22Rv1 (cell line): Measurements from ENCODE around the gene NOP16.
"Not testable (repeated sequence)": the region's sequence is repeated elsewhere in the genome, so short reads cannot be mapped to it uniquely, and the experiment has no call there.

Experiments
- CTCF ChIP-seq: fragments of 450-650 bp; IDR thresholded peaks from 2 replicates; pipeline ENCODE4 v1.5.1; 2017; ENCODE audit warnings: mild to moderate bottlenecking
- ZFX ChIP-seq: fragments of 450-650 bp; IDR thresholded peaks from 2 replicates; pipeline ENCODE4 v1.6.1; 2017; ENCODE audit warnings: antibody characterized with exemption, borderline replicate concordance

- not testable (repeated sequence) for TF ChIP-seq CTCF, ZFX
Observed at GRCh38 chr5:176408252-176408573, 19.8 kb upstream of the NOP16 start.
